NCI-H1436 treated with DMSO at 0.1 percent for 48 hours (cell line): ENCODE data around the gene KLK7.
"Not testable (repeated sequence)": the region's sequence is repeated elsewhere in the genome, so short reads cannot be mapped to it uniquely, and the experiment has no call there.

Experiments used
- DNase-seq: peaks from one replicate; lab custom pipeline; 2025; lab: John Stamatoyannopoulos, UW

Gene KLK7

GRCh38 chr19:50975766-50976165, 8.0 kb downstream of the KLK7 start:
- DNase-seq: no peak

GRCh38 chr19:50974702-50975556, 8.8 kb downstream of the KLK7 start:
- no peak for DNase-seq

GRCh38 chr19:50972795-50973376, 10.8 kb downstream of the KLK7 start:
- DNase-seq: no peak

- not testable (repeated sequence) for DNase-seq
Observed at GRCh38 chr19:50969810-50970209, 13.9 kb downstream of the KLK7 start.

- DNase-seq: no peak
Observed at GRCh38 chr19:50969413-50969760, 14.3 kb downstream of the KLK7 start, which contains the start of gene KLK6. KLK6 (minus strand) TSS chr19:50969591; CDS start chr19:50968104, 1,487 bp downstream.

- no peak for DNase-seq
Observed at GRCh38 chr19:50968716-50969412, 14.9 kb downstream of the KLK7 start.

- no peak for DNase-seq
Observed at GRCh38 chr19:50967929-50968715, 15.6 kb downstream of the KLK7 start.

- no peak for DNase-seq
Observed at GRCh38 chr19:50964266-50964665, 19.5 kb downstream of the KLK7 start.

GRCh38 chr19:50963381-50963780, 20.3 kb downstream of the KLK7 start:
- DNase-seq: no peak

GRCh38 chr19:50962245-50962644, 21.5 kb downstream of the KLK7 start:
- DNase-seq: no peak

GRCh38 chr19:50959731-50960500, 23.8 kb downstream of the KLK7 start:
- no peak for DNase-seq

GRCh38 chr19:50957587-50957986, 26.1 kb downstream of the KLK7 start:
- DNase-seq: no peak

- no peak for DNase-seq
Observed at GRCh38 chr19:50952910-50953309, 30.8 kb downstream of the KLK7 start, which contains the start of gene KLK5. KLK5 (minus strand) TSS chr19:50953038; CDS start chr19:50952657, 381 bp downstream.

- no peak for DNase-seq
Observed at GRCh38 chr19:50949861-50950260, 33.9 kb downstream of the KLK7 start.

GRCh38 chr19:50947123-50947522, 36.6 kb downstream of the KLK7 start:
- DNase-seq: no peak

- no peak for DNase-seq
Observed at GRCh38 chr19:50944795-50945194, 38.9 kb downstream of the KLK7 start.

GRCh38 chr19:50943074-50943828, 40.5 kb downstream of the KLK7 start:
- no peak for DNase-seq

GRCh38 chr19:50939596-50939995, 44.1 kb downstream of the KLK7 start:
- no peak for DNase-seq

- DNase-seq: no peak
Observed at GRCh38 chr19:50933640-50934039, 50.1 kb downstream of the KLK7 start.

GRCh38 chr19:50932690-50933083, 51.0 kb downstream of the KLK7 start:
- DNase-seq: no peak
